ENCODE data around the gene LHX3.

GRCh38 chr9:136169495-136169894 is 35.4 kb downstream of the LHX3 start:
- TF ChIP-seq, protein P1, sequence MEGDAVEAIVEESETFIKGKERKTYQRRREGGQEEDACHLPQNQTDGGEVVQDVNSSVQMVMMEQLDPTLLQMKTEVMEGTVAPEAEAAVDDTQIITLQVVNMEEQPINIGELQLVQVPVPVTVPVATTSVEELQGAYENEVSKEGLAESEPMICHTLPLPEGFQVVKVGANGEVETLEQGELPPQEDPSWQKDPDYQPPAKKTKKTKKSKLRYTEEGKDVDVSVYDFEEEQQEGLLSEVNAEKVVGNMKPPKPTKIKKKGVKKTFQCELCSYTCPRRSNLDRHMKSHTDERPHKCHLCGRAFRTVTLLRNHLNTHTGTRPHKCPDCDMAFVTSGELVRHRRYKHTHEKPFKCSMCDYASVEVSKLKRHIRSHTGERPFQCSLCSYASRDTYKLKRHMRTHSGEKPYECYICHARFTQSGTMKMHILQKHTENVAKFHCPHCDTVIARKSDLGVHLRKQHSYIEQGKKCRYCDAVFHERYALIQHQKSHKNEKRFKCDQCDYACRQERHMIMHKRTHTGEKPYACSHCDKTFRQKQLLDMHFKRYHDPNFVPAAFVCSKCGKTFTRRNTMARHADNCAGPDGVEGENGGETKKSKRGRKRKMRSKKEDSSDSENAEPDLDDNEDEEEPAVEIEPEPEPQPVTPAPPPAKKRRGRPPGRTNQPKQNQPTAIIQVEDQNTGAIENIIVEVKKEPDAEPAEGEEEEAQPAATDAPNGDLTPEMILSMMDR (IDR thresholded peaks at IDR 0.05), result no peak
- no peak for TF ChIP-seq POLR2A (IDR thresholded peaks at IDR 0.05)
